ENCODE measurements around the gene MRPS11.

MRPS11 gene

DNA sequence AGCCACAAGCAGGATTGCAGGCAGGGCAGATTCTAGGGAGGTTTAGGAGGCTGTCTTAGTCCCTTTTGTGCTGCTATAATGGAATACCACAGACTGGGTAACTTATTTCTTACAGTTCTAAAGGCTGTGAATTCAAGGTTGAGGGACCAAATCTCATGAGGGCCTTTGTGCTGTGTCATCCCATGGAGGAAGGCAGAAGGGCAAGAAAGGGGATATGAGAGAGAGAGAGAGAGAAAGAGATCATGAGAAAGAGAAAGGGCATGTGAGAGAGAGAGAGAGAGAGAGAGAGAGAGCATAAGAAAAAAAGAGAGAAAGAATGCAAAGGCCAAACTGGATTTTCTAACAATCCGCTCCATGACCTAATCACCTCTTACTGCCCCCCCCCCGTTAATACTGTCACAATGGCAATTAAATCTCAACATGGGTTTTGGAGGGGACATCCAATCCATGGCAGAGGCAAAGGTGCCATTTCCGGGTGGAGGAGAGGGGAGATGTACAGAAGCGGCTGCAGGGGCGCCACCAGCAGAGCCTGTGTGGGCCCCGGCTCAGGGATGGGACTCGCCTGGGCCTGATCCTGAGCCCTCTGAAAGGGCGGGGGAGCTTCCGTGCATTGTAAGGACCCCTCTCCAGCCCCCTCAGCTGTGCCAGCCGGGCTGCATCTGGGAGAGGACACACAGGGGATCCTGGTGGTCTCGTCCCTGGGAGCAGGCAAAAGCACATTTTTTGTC is 20.5 kb downstream of the MRPS11 start:
- in situ Hi-C loops (cut with MboI; ENCODE audit: low sequenced_read_pairs), result no loop called here
- Histone ChIP-seq H3K4me1 (peaks cover 23% of the 10 kb centered on the region), H3K27me3 (ENCODE audit: low read depth) (no peaks in the 10 kb centered on the region), H3K36me3 (replicated peaks) (no peaks in the 10 kb centered on the region), H3K9me3 (no peaks in the 10 kb centered on the region), H3K4me3 (no peak overlapping the region)
- no peak for DNase-seq (ENCODE audit: low spot score in 2 of 2)

DNA sequence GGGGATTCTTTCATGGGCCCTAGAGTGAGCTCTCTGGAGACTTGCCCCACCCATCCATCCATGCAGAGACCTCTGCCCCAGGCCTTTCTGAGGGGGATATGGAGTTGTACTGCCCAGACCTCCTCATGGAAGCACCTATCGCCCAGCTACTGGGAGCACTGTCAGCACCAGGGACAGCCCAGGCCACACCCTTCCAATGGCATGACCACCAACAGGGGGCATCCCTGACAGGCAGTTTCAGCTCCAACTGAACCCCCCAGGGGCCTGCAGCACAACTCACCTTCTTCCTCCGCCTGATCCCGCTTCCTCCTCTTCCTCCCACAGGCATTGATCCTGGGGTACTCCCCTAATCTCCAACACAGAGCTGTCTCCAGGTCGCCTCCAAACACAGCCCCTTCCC is 21.8 kb downstream of the MRPS11 start:
- H3K4me1 ChIP-seq, result peaks cover 15% of the 10 kb centered on the region
- H3K9me3 ChIP-seq, result no peaks in the 10 kb centered on the region
- no peak overlapping the region for H3K4me3 ChIP-seq
- H3K36me3 ChIP-seq (replicated peaks), result peaks cover 2% of the 10 kb centered on the region; the same call in 1 of the 2 replicates
- in situ Hi-C loops (cut with MboI; ENCODE audit: low sequenced_read_pairs), result no loop called here
- no peaks in the 10 kb centered on the region for H3K27me3 ChIP-seq (ENCODE audit: low read depth)
- DNase-seq (ENCODE audit: low spot score in 2 of 2), result no peak

DNA sequence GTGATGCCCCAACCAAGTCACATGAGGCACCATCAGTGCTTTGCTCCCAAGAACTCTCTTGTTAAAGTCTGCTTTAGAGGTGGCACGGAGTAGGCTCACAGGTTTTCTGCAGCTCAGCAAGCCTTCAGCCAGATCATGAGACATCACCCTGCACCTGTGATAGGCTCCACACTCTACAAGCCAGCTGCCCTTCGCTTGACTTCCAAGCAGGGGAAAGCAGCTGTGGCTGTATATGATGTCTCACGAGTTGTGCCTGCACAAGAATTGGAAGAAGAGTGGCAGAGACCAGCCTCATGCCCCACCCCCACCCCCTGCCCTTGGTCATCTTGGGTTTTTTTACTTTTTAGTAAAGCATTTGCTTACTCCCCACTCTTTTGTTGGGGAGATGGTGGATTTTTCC is 22.5 kb downstream of the MRPS11 start:
- no peak for DNase-seq (ENCODE audit: low spot score in 2 of 2)
- H3K4me3 ChIP-seq, result no peak overlapping the region
- in situ Hi-C loops (cut with MboI; ENCODE audit: low sequenced_read_pairs), result no loop called here
- no peaks in the 10 kb centered on the region for H3K27me3 ChIP-seq (ENCODE audit: low read depth)
- H3K4me1 ChIP-seq, result peaks cover 9% of the 10 kb centered on the region
- H3K36me3 ChIP-seq (replicated peaks), result peaks cover 2% of the 10 kb centered on the region; the same call in 1 of the 2 replicates
- H3K9me3 ChIP-seq, result no peaks in the 10 kb centered on the region

DNA sequence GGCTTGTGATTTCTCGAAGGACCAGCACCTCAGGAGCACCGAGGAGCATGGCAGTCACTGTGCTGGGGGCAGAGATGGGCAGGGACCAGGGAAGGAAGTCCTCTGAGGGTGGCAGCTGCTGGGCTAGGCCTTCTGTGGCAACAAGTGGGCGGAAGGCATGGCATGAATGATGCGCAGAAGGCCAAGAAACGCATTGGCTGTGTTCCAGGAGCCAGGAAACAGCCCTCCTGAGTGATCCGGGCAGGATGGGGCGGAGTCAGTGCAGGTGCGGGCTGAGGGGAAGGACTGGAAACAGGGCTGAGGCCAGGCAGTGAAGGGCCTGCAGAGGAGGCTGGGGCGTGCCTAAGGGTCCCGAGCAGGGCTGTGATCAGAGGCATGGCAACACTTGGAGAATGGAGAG is 23.6 kb downstream of the MRPS11 start:
- no peak for DNase-seq (ENCODE audit: low spot score in 2 of 2)
- no peaks in the 10 kb centered on the region for H3K9me3 ChIP-seq
- H3K36me3 ChIP-seq (replicated peaks), result peaks cover 2% of the 10 kb centered on the region; the same call in 1 of the 2 replicates
- in situ Hi-C loops (cut with MboI; ENCODE audit: low sequenced_read_pairs), result no loop called here
- no peak overlapping the region for H3K4me3 ChIP-seq
- H3K27me3 ChIP-seq (ENCODE audit: low read depth), result no peaks in the 10 kb centered on the region
- H3K4me1 ChIP-seq, result peaks cover 4% of the 10 kb centered on the region; the same call in 1 of the 2 replicates

DNA sequence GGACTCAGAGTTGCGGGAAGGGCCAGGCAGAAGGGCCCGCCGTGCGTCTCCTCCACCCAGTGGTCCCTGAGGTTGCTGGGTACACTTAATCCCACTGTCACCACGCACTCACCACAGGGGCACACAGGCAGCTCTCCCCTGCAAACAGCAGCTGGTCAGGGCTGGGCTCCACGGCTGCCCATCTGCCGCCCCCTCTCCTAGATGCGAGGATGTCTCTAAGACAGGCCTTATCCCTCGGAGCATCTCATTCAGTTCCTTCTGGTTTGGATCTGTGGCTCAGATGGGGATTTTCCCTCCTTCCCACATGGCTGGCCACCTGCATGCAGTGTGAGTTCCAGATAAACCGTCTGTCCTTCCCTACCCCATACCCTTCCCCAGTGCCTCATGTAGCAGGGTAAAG is 26.3 kb downstream of the MRPS11 start:
- Histone ChIP-seq H3K4me1 (no peaks in the 10 kb centered on the region), H3K4me3 (no peak overlapping the region), H3K27me3 (ENCODE audit: low read depth) (no peaks in the 10 kb centered on the region), H3K36me3 (replicated peaks) (peaks cover 2% of the 10 kb centered on the region; the same call in 1 of the 2 replicates), H3K9me3 (no peaks in the 10 kb centered on the region)
- DNase-seq (ENCODE audit: low spot score in 2 of 2), result no peak
- in situ Hi-C loops (cut with MboI; ENCODE audit: low sequenced_read_pairs), result no loop called here

DNA sequence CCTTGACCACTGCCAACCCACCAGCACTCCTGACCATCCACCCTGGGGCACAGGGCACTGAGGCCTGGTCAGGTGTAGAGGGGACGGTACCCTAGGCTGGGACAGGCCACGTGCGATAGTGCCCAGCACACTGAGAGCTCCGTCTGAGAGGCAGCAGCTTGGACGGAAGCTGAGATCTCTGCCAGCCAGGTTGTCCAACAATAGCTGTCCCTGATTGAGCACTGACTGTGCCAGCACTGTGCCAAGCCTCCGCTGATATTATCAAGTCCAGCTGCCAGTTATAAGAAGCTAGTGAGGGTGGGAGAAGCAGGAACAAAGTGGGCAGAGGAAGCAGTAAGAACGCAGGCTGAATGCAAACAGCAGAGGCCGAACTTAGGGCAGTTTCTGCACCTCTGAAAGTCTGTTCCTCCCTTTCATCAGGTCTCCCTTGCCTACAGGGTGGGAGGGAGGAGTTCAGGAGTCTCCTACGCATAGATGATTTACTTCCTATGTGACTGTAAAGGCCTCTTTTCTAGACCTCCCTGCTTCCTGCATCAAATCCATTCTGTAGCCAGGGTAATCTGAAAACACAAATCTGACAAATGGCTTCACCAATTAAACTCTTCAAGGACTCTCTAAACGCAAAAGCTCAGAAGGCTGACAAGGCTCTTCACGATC is 29.7 kb downstream of the MRPS11 start:
- DNase-seq (ENCODE audit: low spot score in 2 of 2), result no peak
- peaks cover 2% of the 10 kb centered on the region; the same call in 1 of the 2 replicates for H3K36me3 ChIP-seq (replicated peaks)
- in situ Hi-C loops (cut with MboI; ENCODE audit: low sequenced_read_pairs), result no loop called here
- H3K27me3 ChIP-seq (ENCODE audit: low read depth), result no peaks in the 10 kb centered on the region
- H3K4me1 ChIP-seq, result no peaks in the 10 kb centered on the region
- no peak overlapping the region for H3K4me3 ChIP-seq
- no peaks in the 10 kb centered on the region for H3K9me3 ChIP-seq

DNA sequence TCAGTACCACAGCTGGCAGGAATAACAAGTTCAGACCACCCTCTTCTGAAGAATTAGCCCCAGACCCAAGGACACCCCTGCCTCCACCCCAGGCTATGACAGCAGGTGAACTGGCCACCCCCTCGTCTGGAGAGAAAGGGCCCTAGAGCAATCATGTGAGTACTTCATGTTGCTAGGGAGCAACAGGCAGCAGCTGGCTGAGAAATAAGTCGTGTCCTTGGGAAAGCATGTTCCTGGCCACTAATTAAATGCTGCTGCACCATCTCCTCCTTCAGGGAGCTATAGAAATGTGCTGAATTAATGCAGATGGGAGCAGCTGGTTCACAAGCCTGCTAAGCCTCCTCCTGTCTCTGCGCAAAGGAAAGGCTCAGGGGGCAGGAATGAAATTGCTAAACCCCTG is 31.5 kb downstream of the MRPS11 start:
- in situ Hi-C loops (cut with MboI; ENCODE audit: low sequenced_read_pairs), result no loop called here
- DNase-seq (ENCODE audit: low spot score in 2 of 2), result no peak
- Histone ChIP-seq H3K36me3 (replicated peaks) (no peaks in the 10 kb centered on the region), H3K27me3 (ENCODE audit: low read depth) (no peaks in the 10 kb centered on the region), H3K9me3 (no peaks in the 10 kb centered on the region), H3K4me3 (no peak overlapping the region), H3K4me1 (no peaks in the 10 kb centered on the region)

DNA sequence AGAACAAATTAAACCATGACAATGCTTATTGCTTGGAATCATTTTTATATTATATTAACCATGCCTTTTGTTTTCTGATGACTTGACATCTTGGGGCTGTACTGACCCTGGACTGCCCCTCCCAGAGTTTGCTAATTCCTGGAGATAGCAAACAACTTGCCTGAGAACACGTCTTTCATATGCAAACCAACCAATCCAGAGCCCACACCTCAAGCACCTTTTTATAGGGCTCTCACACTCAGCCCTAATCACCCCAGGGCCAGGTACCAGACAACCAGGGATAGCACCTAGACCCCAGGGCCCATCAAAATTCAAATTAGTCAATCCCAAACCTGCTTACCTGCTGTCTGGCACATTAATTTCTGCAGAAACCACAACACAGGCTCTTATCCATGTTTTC is 36.9 kb downstream of the MRPS11 start:
- peaks cover 14% of the 10 kb centered on the region for H3K36me3 ChIP-seq (replicated peaks)
- no peaks in the 10 kb centered on the region for H3K27me3 ChIP-seq (ENCODE audit: low read depth)

DNA sequence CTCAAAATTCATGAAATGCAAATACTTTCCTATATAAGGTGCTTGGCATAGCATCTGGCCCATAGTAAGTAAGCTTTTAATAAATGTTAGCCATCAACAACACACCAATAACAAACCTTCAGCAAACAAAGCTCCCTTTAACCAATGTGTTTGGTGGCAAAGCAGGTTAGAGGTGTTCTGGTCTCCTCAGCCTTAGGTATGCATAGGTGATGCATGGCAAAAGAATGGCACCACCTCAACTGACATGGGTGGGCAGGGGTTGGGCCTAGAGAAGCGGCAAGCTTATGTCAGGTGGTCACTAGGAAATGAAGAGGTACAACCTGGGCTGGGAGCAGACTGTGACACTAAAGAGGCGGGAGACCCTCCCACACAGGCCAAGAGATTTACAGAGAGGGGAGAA is 38.2 kb downstream of the MRPS11 start:
- H3K27me3 ChIP-seq (ENCODE audit: low read depth), result no peaks in the 10 kb centered on the region

More for the DNA sequence above, 36.9 kb downstream of the MRPS11 start:
- in situ Hi-C loops (cut with MboI; ENCODE audit: low sequenced_read_pairs), result no loop called here
- no peak overlapping the region for H3K4me3 ChIP-seq
- no peaks in the 10 kb centered on the region for H3K9me3 ChIP-seq
- DNase-seq (ENCODE audit: low spot score in 2 of 2), result no peak
- H3K4me1 ChIP-seq, result peaks cover 7% of the 10 kb centered on the region

DNA sequence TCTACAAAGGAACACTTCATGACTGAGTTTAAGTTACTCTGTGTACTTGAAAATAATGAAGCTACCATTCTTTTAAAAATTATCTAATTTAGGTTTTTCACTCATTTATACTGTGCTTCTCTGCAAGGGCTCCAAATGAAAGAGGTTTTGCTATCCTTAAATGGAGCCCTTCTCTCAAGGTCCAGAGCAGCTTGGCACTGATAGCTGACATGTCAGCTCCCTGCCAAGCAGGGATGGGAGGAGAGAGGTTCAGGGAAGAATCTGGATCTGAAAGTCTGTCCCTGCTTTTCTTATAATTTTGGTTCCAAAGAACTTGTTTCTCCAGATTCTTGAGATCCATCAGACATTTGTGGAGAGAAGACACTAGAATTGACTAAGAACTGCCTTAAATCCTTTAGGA is 39.1 kb downstream of the MRPS11 start:
- no peaks in the 10 kb centered on the region for H3K27me3 ChIP-seq (ENCODE audit: low read depth)
- DNase-seq (ENCODE audit: low spot score in 2 of 2), result no peak
- no peaks in the 10 kb centered on the region for H3K9me3 ChIP-seq
- in situ Hi-C loops (cut with MboI; ENCODE audit: low sequenced_read_pairs), result no loop called here
- H3K36me3 ChIP-seq (replicated peaks), result peaks cover 30% of the 10 kb centered on the region
- H3K4me1 ChIP-seq, result peaks cover 7% of the 10 kb centered on the region
- H3K4me3 ChIP-seq, result no peak overlapping the region

More for the DNA sequence above, 38.2 kb downstream of the MRPS11 start:
- Histone ChIP-seq H3K4me1 (peaks cover 7% of the 10 kb centered on the region), H3K36me3 (replicated peaks) (peaks cover 24% of the 10 kb centered on the region), H3K4me3 (no peak overlapping the region), H3K9me3 (no peaks in the 10 kb centered on the region)
- DNase-seq (ENCODE audit: low spot score in 2 of 2), result no peak
- in situ Hi-C loops (cut with MboI; ENCODE audit: low sequenced_read_pairs), result no loop called here

DNA sequence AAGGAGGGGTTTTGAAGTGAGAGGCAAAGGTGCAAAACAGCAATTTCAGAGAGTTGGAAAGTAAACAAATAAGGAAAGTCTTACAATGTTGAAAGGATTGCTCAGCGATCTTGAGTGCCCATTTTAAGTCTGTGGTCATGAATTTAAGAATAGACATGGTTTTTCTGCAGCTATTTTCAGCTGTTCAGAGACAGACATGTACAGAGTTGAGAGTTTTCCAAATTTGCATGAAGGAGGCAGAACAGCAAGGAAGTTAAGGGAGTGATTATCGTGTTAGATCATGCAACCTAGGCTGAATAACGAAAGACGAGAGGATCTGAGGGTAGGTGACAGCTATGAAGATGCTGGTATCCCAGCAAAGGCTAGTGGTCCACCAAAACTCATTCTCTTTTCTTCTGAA is 41.8 kb downstream of the MRPS11 start:
- Histone ChIP-seq H3K4me3 (no peak overlapping the region), H3K4me1 (peaks cover 5% of the 10 kb centered on the region), H3K36me3 (replicated peaks) (peaks cover 38% of the 10 kb centered on the region), H3K9me3 (no peaks in the 10 kb centered on the region), H3K27me3 (ENCODE audit: low read depth) (no peaks in the 10 kb centered on the region)
- no peak for DNase-seq (ENCODE audit: low spot score in 2 of 2)
- in situ Hi-C loops (cut with MboI; ENCODE audit: low sequenced_read_pairs), result no loop called here

DNA sequence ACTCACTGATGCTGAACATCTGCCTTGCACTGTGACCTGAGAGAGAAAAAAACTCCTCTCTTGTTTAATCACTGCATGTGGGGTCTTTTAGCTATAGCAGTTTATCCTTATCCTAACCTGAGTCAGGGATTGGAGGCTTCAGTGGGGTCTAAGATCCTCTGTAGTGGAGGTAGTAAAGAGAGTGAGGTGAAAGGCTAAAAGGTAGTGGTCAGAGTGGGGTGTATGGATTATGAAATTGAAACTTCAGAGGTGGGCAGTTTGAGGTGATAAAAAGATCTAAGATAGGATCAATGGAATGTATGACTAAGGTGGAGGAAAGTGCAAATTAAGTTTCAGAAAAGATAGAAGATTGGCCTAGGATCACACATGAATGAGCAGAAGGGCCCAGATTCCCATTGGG is 42.5 kb downstream of the MRPS11 start:
- Histone ChIP-seq H3K9me3 (no peaks in the 10 kb centered on the region), H3K4me1 (no peaks in the 10 kb centered on the region), H3K36me3 (replicated peaks) (peaks cover 36% of the 10 kb centered on the region), H3K4me3 (no peak overlapping the region), H3K27me3 (ENCODE audit: low read depth) (no peaks in the 10 kb centered on the region)
- DNase-seq (ENCODE audit: low spot score in 2 of 2), result no peak
- in situ Hi-C loops (cut with MboI; ENCODE audit: low sequenced_read_pairs), result no loop called here

DNA sequence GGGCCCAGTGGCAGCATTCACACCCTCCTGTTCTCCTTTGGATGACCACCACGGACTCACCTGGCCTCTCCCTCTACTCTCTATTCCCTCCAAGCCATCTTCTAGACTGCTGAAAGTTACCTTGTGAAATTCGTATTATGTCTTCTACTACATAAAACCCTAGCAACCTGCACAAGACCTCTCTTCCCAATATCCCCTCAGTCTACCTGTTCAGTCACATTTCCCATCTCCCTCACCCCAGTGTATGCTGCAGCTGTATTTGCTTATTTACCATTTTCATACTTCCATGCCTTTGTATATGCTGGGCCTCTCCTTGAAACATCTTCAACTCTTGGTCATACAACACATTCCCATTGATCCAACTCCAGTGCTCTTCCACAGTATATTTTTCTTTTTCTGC is 43.7 kb downstream of the MRPS11 start:
- no peaks in the 10 kb centered on the region for H3K4me1 ChIP-seq
- no peaks in the 10 kb centered on the region for H3K27me3 ChIP-seq (ENCODE audit: low read depth)
- no peak overlapping the region for H3K4me3 ChIP-seq
- peaks cover 33% of the 10 kb centered on the region for H3K36me3 ChIP-seq (replicated peaks)
- DNase-seq (ENCODE audit: low spot score in 2 of 2), result no peak
- in situ Hi-C loops (cut with MboI; ENCODE audit: low sequenced_read_pairs), result no loop called here
- H3K9me3 ChIP-seq, result no peaks in the 10 kb centered on the region

DNA sequence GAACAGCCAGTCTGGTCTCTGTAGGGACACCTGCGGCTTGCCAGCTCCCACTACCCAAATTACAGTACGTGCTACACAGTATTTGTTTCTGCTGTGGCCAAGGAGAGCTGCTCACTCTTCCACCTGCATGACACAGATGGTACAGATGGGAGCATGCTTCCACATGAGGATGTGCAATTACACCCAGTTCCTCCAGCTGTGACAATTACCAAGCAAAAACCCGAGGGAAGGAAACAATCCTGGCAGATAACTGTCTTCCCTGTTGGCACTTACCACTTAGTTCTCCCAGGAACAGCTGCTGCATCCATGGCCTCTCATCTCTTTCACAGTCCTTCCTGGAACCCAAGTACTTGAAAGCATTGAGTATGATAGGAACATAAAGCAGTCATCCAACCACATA is 44.6 kb downstream of the MRPS11 start:
- Histone ChIP-seq H3K36me3 (replicated peaks) (peaks cover 36% of the 10 kb centered on the region), H3K4me3 (no peak overlapping the region), H3K27me3 (ENCODE audit: low read depth) (no peaks in the 10 kb centered on the region), H3K4me1 (no peaks in the 10 kb centered on the region), H3K9me3 (no peaks in the 10 kb centered on the region)
- DNase-seq (ENCODE audit: low spot score in 2 of 2), result no peak
- in situ Hi-C loops (cut with MboI; ENCODE audit: low sequenced_read_pairs), result no loop called here
